K562 (cell line): Measurements from ENCODE around the gene MAP2K7. TPM values are rescaled to one million over a fixed set of nuclear protein-coding genes. Genes with fewer than 3 reads are reported as not detected.

ENCODE experiments used
- ARID4B ChIP-seq: sonication (generic); formaldehyde crosslinking; IDR thresholded peaks from 2 replicates; pipeline ENCODE4 v1.8.0; 2022; ENCODE audit warnings: mild to moderate bottlenecking, missing genetic modification reagents
- CBX1 ChIP-seq: sonication (generic); IDR thresholded peaks from 2 replicates; pipeline ENCODE4 v1.6.1; 2016; ENCODE audit warnings: antibody characterized with exemption, low read depth, mild to moderate bottlenecking
- CXXC5 ChIP-seq: fragments of 250-450 bp; sonication (Bioruptor Pico); IDR thresholded peaks from 2 replicates; pipeline ENCODE4 v1.8.0; 2022; ENCODE audit warnings: inconsistent platforms, mild to moderate bottlenecking, moderate library complexity
- DDX20 ChIP-seq: fragments of 450-650 bp; IDR thresholded peaks from 2 replicates; pipeline ENCODE4 v1.6.1; 2016; ENCODE audit warnings: missing genetic modification characterization, low read depth, mild to moderate bottlenecking, missing compliant biosample characterization, moderate library complexity
- FOXJ3 ChIP-seq: sonication (generic); formaldehyde crosslinking; IDR thresholded peaks from 2 replicates; pipeline ENCODE4 v1.4.0; 2020; ENCODE audit warnings: mild to moderate bottlenecking, missing genetic modification reagents
- HMGN3 ChIP-seq: IDR thresholded peaks from 2 replicates; pipeline ENCODE4 v1.6.1; 2011; ENCODE audit warnings: borderline replicate concordance, low read depth, mild to moderate bottlenecking, mixed read lengths, low read length; ENCODE audit not compliant: insufficient read length; ENCODE audit errors: extremely low read depth
- ID3 ChIP-seq, 2 experiments: fragments of 250-450 bp in 1 of 2; fragments of 450-650 bp in 1 of 2; sonication (Bioruptor Pico) in 1 of 2; IDR thresholded peaks; 2 replicates each; pipeline versions ENCODE4 v1.6.1 to v1.8.0; 2016 to 2021; ENCODE audit warnings: mild to moderate bottlenecking in 2 of 2, moderate library complexity in 2 of 2, missing compliant biosample characterization in 1 of 2, missing genetic modification characterization in 1 of 2
- JUND ChIP-seq, 2 experiments: IDR thresholded peaks; 2 replicates in 1 of 2; 3 replicates in 1 of 2; pipeline ENCODE4 v1.6.1; 2011; ENCODE audit warnings: borderline replicate concordance in 2 of 2, low read depth in 2 of 2, low read length in 2 of 2, improper control_type of control experiment in 1 of 2, missing biosample characterization in 1 of 2, missing genetic modification characterization in 1 of 2, missing genetic modification reagents in 1 of 2
- NFIC ChIP-seq: fragments of 450-650 bp; IDR thresholded peaks from 2 replicates; pipeline ENCODE4 v1.6.1; 2017; ENCODE audit warnings: mild to moderate bottlenecking, inconsistent platforms
- NR2F6 ChIP-seq: fragments of 450-650 bp; formaldehyde crosslinking; IDR thresholded peaks from 2 replicates; pipeline ENCODE4 v1.4.0; 2020; ENCODE audit warnings: mild to moderate bottlenecking
- POLR2G ChIP-seq: fragments of 200-400 bp; formaldehyde crosslinking; IDR thresholded peaks from 2 replicates; pipeline ENCODE4 v1.6.1; 2017; ENCODE audit warnings: low read depth, mild to moderate bottlenecking, antibody characterized with exemption, low read length, moderate library complexity
- SAP30 ChIP-seq: fragments of 200-600 bp; sonication (generic); IDR thresholded peaks from 2 replicates; pipeline ENCODE4 v1.6.1; 2012; ENCODE audit warnings: borderline replicate concordance, low read depth, mild to moderate bottlenecking, moderate library complexity, low read length, control low read depth, inconsistent platforms; ENCODE audit not compliant: insufficient read depth, poor library complexity, severe bottlenecking
- SIN3B ChIP-seq: fragments of 450-650 bp; IDR thresholded peaks from 2 replicates; pipeline ENCODE4 v1.6.1; 2017; ENCODE audit warnings: low read depth, mild to moderate bottlenecking, moderate library complexity
- THRAP3 ChIP-seq: fragments of 450-650 bp; IDR thresholded peaks from 2 replicates; pipeline ENCODE4 v1.6.1; 2016; ENCODE audit warnings: mild to moderate bottlenecking, inconsistent platforms, borderline replicate concordance
- TRIM25 ChIP-seq: fragments of 450-650 bp; IDR thresholded peaks from 2 replicates; pipeline ENCODE4 v1.7.0; 2016; ENCODE audit warnings: borderline replicate concordance
- ZNF263 ChIP-seq: sonication (generic); formaldehyde crosslinking; IDR thresholded peaks from 2 replicates; pipeline ENCODE4 v1.8.0; 2022; ENCODE audit warnings: mild to moderate bottlenecking, missing genetic modification reagents, borderline replicate concordance
- ZNF589 ChIP-seq: fragments of 200-800 bp; sonication (Bioruptor generic); IDR thresholded peaks from 2 replicates; pipeline ENCODE4 v1.6.1; 2016; ENCODE audit warnings: low read depth, missing genetic modification characterization, missing compliant biosample characterization
- ZNF668 ChIP-seq: fragments of 250-450 bp; sonication (Bioruptor Pico); IDR thresholded peaks from 2 replicates; pipeline ENCODE4 v1.8.0; 2022; ENCODE audit warnings: mild to moderate bottlenecking, inconsistent platforms
- polyA plus RNA-seq, 8 experiments: library from polyadenylated mRNA; depleted of rRNA in 4 of 8; stranded (reverse) in 5 of 8; unstranded in 3 of 8; fragments of >200 nt; fragmentation: Nextera tagmentation in 2 of 8; fragmentation: Illumina TruSeq in 1 of 8; extraction: Ambion mirVana in 2 of 8; extraction: Trizol in 1 of 8; gene quantifications; 2 replicates each; pipeline versions ENCODE4 v1.2.1 to v1.2.3, GENCODE V29; 2011 to 2014; ENCODE audit warnings: inconsistent platforms in 1 of 8, missing spikeins in 1 of 8
- total RNA-seq, 7 experiments: library from RNA; depleted of rRNA in 6 of 7; stranded (reverse); fragments of >200 nt in 6 of 7; fragmentation: Illumina TruSeq in 2 of 7; extraction: Trizol in 2 of 7; gene quantifications; 2 replicates each; pipeline versions ENCODE4 v1.2.1 to v1.2.3, GENCODE V29; 2011 to 2021; ENCODE audit warnings: low replicate concordance in 1 of 7

The MAP2K7 gene
- total and polyA plus RNA-seq, 9 of the 15 experiments (the other 6 are each of a cell fraction or from before 2014, with no cell fraction given): 0.51 to 45.8 (median 14.1) TPM

GRCh38 chr19:7919610-7920518 lies 16.2 kb downstream of the MAP2K7 start, which contains the start of gene SNAPC2 (continued):
- TF ChIP-seq ID3 (CRISPR knock-in tag; IDR thresholded peaks at IDR 0.05): no peak
- TF ChIP-seq ID3 (tag; IDR thresholded peaks at IDR 0.05): peak; percentile 79; the same call in 1 of the 2 replicates
- 0 out of 2 replicates have a peak, but pooled peaks have one; percentile 28 for TF ChIP-seq NR2F6 (CRISPR knock-in tag)
- TF ChIP-seq HMGN3: peak; percentile 57
- no peak for TF ChIP-seq ZNF589
- TF ChIP-seq ZNF263: 0 out of 2 replicates have a peak, but pooled peaks have one; percentile 28
- TF ChIP-seq FOXJ3 (CRISPR knock-in tag): no peak
- peak; percentile 85; the same call in 1 of the 2 replicates for TF ChIP-seq SIN3B
- TF ChIP-seq CXXC5 (CRISPR knock-in tag): peak; percentile 81
- peak; percentile 62 for TF ChIP-seq ARID4B (CRISPR knock-in tag)
- TF ChIP-seq CBX1: no peak
- TF ChIP-seq THRAP3: no peak
- 0 out of 2 replicates have a peak, but pooled peaks have one; percentile 19 for TF ChIP-seq JUND (IDR thresholded peaks at IDR 0.05; ENCODE audit: borderline replicate concordance, low read depth, low read length)
- peak; percentile 25; the same call in 1 of the 3 replicates for TF ChIP-seq JUND (tag; IDR thresholded peaks at IDR 0.05; ENCODE audit: borderline replicate concordance, low read depth, low read length)
- no peak for TF ChIP-seq DDX20
- TF ChIP-seq ZNF668 (CRISPR knock-in tag): 0 out of 2 replicates have a peak, but pooled peaks have one; percentile 19
- TF ChIP-seq SAP30: peak; percentile 61
- peak; percentile 78 for TF ChIP-seq POLR2G
- 0 out of 2 replicates have a peak, but pooled peaks have one; percentile 8 for TF ChIP-seq TRIM25
- peak; percentile 78 for TF ChIP-seq NFIC
